HG03095 (cell line): ENCODE data around the gene DGCR8.
A peak's percentile ranks its signal among the peaks of the same experiment; 100 is the strongest.

Experiments
- ATAC-seq: cut with Tn5 transposase; IDR thresholded peaks from one replicate; pipeline ENCODE4 v1.9.1; 2021; ENCODE audit warnings: moderate library complexity; ENCODE audit not compliant: unreplicated experiment

DGCR8 gene

GRCh38 chr22:20079745-20080444 lies at the start of gene DGCR8:
TSS of gene DGCR8 (plus strand) at chr22:20080241. CDS start at chr22:20085964, 5,723 bp downstream.
- peak; percentile 62 for ATAC-seq

GRCh38 chr22:20031732-20032406 lies 48.2 kb upstream of the DGCR8 start:
- no peak for ATAC-seq

GRCh38 chr22:20032407-20032991 lies 47.5 kb upstream of the DGCR8 start:
- ATAC-seq, result no peak

GRCh38 chr22:20033045-20033706 lies 46.9 kb upstream of the DGCR8 start:
- no peak for ATAC-seq

- no peak for ATAC-seq
Measured at GRCh38 chr22:20034143-20034542, 45.9 kb upstream of the DGCR8 start.

- no peak for ATAC-seq
Measured at GRCh38 chr22:20035375-20036083, 44.5 kb upstream of the DGCR8 start.

GRCh38 chr22:20036084-20036482 lies 44.0 kb upstream of the DGCR8 start:
- no peak for ATAC-seq

GRCh38 chr22:20036535-20037392 lies 43.3 kb upstream of the DGCR8 start:
- ATAC-seq, result no peak

GRCh38 chr22:20037419-20037818 lies 42.6 kb upstream of the DGCR8 start:
- ATAC-seq, result no peak

- ATAC-seq, result no peak
Measured at GRCh38 chr22:20038574-20038973, 41.5 kb upstream of the DGCR8 start.

- ATAC-seq, result no peak
Measured at GRCh38 chr22:20039683-20040325, 40.2 kb upstream of the DGCR8 start.

- no peak for ATAC-seq
Measured at GRCh38 chr22:20040327-20041200, 39.5 kb upstream of the DGCR8 start.

GRCh38 chr22:20043057-20043996 lies 36.7 kb upstream of the DGCR8 start:
- ATAC-seq, result no peak

GRCh38 chr22:20043997-20044342 lies 36.1 kb upstream of the DGCR8 start:
- ATAC-seq, result no peak

- no peak for ATAC-seq
Measured at GRCh38 chr22:20044495-20045151, 35.4 kb upstream of the DGCR8 start.

- ATAC-seq, result no peak
Measured at GRCh38 chr22:20046730-20047129, 33.3 kb upstream of the DGCR8 start.

GRCh38 chr22:20051927-20052308 lies 28.1 kb upstream of the DGCR8 start:
- ATAC-seq, result no peak
